Dermis blood vessel endothelial cell (primary cell): ENCODE results near the gene ZFHX3. TPM values are rescaled to one million over a fixed set of nuclear protein-coding genes. Genes with fewer than 3 reads are reported as not detected.
"Not testable (repeated sequence)": the region's sequence is repeated elsewhere in the genome, so short reads cannot be mapped to it uniquely, and the experiment has no call there.

Source experiments
- DNase-seq: peaks from one replicate; pipeline ENCODE4 v3.0.0; 2010
- total RNA-seq: library from RNA; depleted of rRNA; stranded (reverse); fragments of >200 nt; gene quantifications from 2 replicates; pipeline ENCODE4 v1.2.3, GENCODE V29; 2014

The ZFHX3 gene
- total RNA-seq, 1 donor from 2014 or later = 5.6 TPM

DNA sequence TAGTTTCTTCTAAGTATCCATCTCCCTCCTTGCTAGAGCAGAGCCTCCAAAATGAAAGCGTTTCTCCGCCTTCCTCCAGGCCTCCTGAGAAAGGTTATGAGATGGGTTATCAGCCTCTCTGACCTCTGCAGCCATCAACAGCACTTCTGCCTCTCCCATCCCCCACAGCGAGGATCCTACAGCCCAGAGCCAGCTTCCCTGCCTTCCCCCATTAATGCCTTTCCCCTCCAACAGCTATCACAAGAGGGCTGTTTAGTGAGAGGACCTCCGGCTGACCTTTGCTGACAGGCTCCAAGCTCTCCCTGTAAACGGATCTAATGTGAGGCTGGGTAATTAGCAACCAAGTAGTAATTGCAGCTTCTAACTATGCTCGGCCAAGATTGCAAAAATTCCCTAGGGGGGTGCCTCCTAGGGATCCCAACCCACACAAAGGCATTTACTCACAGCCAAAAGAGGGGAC, 55.8 kb downstream of the ZFHX3 start:
- no peak for DNase-seq

GRCh38 chr16:72991644-72992043, 56.3 kb downstream of the ZFHX3 start:
- DNase-seq = no peak

GRCh38 chr16:72991211-72991610, 56.7 kb downstream of the ZFHX3 start:
- DNase-seq = no peak

- DNase-seq = no peak
Measured at GRCh38 chr16:72990571-72990970, 57.4 kb downstream of the ZFHX3 start.

DNA sequence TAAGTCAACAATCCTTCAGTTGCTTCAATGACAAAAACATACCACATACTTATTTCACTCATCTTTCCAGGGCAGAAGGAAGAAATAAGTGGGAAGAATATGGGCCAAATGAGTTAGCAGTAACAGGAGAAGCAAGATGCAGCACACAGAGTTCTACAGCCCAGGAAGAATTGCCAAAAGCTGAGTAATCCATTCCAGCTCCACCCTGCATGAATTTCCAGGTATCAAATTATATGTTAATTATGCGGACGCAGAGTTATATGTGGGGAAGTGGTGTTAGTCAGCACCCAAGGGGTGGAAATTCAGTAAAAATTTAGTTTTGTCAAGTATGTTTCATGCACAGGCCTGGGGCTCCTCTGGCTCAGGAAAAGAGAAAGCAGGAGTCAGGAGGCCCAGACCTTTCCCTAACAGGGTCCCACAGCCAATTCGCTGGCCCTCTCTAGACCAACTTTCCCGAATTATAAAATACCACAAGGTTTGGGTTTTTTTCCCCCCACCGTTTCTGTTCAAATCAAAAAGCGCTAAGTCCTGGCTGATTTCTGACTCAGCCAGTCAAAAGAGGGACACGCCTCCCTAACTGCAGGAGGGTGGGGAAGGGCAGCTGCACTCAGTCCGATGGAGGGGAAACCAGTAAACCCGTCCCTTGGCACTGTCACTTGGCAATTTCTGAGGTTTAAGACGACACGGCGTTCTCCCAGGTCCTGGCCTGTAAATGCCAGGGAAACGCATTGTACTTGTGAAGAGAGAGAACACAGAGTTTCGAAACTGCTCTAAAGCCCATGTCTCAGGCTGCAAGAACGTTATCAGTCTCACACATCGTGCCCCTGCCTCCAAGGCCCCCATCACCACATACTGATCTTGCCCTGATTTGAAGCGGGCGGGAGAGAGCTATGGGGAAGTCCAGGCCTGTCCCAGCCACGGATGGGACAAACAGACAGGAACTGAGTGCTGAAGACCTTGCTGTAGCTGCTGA, 58.1 kb downstream of the ZFHX3 start:
- DNase-seq = peak; percentile 50

DNA sequence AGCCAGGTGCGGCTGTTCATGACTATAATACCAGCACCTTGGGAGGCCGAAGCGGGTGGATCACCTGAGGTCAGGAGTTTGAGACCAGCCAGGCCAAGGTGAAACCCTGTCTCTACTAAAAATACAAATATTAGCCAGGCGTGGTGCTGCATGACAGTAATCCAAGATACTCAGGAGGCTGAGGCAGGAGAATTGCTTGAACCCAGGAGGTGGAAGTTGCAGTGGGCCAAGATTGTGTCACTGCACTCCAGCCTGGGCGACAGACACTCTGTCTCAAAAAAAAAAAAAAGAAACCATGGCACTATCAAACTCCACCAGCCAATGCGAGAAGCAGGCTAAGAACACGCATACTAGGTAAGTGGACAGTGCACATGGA, 58.7 kb downstream of the ZFHX3 start:
- not testable (repeated sequence) for DNase-seq

- no peak for DNase-seq
Measured at GRCh38 chr16:72988569-72988968, 59.4 kb downstream of the ZFHX3 start.

DNA sequence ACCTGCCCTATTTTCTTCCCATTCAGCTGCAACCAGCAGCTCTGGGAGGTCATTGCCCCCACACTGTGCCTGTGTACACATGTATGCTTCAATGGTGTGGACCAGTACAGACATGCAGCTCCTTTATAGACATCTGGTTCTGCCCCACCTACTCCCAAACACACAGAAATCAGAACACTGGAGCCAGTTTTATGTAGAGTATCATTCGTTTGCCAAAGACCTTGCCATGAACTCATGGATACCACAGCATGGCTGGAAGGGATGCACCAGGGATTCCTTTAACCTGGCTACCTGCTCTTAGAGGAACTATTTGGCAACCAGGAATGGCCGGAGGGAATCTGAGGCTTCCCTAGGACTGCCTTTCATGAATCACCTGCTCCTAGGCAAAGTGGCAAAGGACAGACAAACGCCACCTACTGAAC, 60.4 kb downstream of the ZFHX3 start:
- DNase-seq = no peak

DNA sequence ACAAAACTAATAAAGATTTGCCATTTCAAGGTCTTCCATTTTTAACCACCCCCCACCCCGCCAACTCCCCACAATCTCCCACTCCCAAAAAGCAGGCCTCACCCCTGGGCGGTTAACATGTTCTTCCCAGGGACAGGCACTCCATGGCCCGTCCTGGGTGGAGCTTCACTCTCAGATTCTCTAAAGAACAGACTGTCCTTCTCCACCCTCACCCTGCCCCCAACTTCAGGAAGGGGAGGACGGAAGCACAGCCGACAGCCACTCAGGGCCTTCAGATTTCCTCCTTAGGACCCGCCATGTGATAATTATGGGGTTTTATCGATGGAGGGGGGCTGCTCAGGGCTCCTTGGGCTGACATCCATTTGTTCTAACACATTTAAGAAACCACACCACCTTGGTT, 61.9 kb downstream of the ZFHX3 start:
- no peak for DNase-seq

GRCh38 chr16:72985148-72985941, 62.6 kb downstream of the ZFHX3 start:
- no peak for DNase-seq

DNA sequence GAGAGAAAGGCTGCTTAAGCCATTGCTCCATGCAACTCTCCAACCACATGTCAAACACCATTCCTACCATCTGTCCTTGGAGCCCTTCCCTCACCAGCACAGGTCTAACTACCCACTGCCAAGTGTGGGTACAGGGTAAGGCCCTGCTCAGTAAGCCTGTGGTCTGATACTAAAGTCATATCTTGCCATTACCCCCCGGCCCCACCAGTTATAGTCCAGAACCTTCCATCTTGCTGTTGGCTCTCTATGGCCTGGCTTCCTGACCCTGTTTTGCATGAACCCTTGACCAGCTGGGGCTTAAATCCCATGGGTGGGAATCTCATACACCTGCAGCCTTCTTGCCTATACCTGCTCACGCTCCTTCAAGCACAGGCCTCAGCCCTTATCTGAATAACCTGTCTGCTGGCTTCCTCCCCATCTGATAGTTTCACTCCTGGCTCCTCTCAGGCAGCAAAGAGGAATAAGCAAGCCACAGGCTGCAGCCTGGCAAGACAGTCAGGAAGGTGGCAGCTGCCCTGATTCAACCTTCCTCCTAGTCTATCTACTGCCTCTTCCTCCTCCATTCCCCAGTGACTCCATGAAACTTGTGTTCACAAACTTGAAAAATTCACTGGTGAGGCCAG, 64.1 kb downstream of the ZFHX3 start:
- DNase-seq = no peak

DNA sequence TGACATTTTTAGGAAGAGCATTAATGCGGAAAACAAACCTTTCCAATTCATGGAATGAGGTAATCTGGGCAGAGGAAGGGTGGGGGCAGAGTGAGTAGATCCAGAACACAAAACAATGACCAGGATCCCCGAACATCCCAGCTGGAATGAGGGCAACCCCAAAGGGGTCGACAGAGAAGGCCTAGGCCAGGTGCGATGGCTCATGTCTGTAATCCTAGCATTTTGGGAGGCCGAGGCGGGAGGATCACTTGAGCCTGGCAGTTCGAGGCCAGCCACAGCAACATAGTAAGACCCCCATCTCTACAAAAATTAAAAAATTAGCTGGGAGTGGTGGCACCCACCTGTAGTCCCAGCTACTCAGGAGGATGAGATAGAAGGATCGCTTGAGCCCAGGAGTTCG, 64.7 kb downstream of the ZFHX3 start:
- DNase-seq = no peak

GRCh38 chr16:72979974-72980373, 68.0 kb downstream of the ZFHX3 start:
- no peak for DNase-seq

DNA sequence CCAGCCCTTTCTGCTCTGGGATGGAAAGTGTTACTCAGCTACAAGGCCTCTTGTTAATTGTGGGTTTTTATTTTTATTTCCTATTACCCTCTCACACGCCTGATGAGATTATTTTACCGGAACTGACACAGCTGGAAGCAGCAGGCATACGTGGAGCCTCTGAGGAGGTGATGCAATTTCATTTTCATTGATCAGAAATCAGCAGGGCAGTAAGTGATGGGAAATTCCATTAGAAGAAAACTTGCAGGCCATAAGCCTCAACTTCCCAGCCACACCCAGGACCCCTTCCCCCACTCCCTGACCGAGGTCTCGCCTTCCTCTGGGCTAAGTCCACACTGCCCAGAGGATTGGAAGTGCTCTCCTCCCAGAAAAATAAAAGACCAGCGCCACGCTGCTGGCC, 69.7 kb downstream of the ZFHX3 start:
- DNase-seq = peak; percentile 63

DNA sequence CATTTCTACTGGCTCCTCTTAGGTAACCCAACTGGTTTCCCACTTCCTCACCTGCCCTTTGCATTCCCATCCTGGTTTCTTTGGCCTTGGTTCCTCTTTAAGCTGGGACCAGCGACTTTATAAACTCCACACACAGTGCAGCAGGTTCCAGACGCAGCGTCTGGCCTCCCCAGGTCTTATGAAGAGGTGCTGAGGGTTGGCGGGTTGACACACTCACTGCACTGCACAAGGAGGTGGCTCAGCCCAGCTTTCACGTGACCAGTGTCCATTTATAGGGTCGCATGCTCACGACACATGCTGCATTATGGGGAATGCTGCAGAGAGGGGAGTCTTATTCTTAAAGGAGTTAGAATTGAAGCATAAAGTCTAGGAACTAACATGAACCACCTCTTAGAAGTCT, 70.8 kb downstream of the ZFHX3 start:
- DNase-seq = no peak

DNA sequence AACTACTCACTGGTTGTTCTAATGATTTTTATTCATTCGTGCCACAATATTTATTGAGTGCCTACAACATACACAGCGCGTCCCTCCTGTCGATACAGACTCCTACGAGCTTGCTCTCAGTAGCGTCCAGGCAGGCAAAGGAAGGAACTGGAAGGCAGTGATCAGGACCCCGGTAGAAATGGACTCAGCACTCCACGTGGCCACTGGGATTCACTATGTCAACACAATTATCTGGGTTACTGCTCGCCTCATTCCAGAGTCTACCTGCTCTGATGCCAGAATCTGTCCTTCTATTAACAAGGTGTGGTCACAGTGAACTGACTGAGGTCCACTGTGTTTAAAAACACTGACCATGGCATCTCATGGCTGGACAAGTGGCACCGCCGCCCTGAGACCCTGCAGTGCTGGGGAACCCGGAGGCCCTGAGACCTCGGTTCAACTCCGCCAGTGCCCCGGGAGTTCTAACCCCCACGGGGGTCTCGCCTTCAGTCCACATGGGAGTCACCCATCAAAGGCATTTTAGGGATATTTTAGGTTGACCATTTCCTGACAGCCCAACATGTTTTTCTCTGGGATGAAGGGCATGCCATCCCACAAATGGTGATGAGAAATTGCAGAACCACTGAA, 71.4 kb downstream of the ZFHX3 start:
- DNase-seq = no peak

- DNase-seq = no peak
Measured at GRCh38 chr16:72975809-72976437, 72.0 kb downstream of the ZFHX3 start.

DNA sequence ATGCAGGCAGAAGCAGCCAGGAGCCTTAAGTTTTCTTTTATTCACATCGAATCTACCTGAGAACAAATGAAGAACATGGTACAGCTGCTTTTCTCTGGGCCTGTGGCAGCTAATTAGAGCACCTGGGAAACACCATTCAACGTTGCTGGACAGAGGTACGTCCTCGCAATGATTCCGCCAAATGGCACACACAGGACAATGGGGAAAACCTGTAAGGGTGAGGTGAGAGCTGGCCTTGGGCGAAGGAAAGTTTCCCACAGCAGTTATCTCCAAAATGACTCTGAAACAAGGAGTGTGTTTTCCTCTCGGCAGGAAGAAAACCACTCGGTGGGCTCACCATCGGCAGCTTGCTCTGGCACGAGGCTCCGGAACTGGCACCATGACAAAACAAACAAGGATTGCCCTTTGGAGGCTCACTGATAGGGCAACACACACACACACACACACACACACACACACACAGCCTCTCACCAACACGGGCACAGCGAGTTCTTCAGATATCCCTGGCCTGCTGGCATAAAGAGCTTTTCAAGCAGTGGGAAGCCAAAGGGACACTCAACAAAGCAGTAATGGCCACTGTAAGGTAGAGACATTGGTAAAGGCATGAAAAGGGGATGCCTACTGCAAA, 73.7 kb downstream of the ZFHX3 start:
- DNase-seq = peak; percentile 80

GRCh38 chr16:72972878-72973571, 74.9 kb downstream of the ZFHX3 start:
- DNase-seq = no peak

DNA sequence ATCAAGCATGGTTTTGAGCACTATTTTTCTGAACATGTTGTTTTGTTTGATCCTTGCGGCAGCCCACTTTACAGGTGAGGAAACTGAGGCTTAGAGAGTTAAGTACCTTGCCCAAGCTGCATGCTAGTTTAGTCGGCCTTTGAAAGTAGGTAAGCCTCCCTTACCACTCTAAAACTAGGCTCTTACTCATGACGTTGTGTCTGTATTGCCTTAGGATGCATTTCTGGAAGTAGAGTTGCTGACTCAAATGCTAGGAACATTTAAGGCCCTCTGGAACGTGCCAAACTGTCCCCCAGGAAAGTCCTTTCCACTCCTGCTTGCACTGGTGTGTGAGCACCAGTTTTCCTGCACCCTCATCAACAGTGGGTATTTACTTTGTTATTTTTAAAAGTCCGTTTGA, 76.6 kb downstream of the ZFHX3 start:
- DNase-seq = no peak

DNA sequence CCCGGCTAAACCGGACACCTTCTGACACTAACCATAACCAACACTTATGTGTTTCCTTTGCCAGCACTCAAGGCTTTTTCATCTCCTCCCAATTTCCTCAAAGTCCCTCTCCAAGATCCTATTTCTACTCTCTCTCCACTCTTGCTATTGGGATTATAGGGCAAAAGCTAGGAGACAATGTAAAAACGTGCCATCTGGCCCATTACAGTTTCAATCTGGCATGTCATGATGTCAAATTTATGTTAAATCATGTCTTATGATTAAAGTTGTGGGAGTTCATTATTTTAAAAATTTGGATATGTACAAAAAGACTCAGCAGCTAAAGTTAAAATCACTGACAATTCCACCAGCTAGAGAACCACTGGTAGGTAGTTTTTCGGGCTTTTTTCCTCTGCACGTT, 77.3 kb downstream of the ZFHX3 start:
- DNase-seq = no peak
